ENCODE results near the gene CYTH3.

DNA sequence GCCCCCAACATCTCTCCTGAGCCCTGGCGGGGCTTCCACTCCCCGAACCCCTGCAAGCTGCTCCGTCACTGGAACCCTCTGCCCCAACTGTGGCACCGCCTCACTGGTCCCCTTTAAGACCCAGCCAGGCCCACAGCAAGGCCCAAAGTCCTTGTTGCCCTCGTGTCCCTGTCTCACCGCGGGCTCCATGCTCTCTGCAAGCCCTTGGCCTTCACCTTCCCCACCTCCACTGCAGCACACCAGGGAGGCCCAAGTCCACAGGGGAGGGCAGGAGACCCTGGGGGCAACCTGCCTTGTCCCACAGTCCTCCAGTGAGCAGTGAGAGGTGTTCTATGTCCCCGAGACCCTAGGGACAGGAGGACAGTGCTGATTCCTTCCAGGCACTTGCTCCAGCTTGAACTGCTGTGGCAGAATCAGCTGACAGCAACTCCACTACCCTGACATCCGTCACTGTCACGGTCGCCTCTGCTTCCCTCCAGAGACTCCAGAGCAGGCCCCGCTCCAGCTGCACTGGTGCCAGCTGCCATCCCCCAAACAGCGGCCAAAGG lies 105.3 kb downstream of the CYTH3 start:
- TF ChIP-seq MYC (IDR thresholded peaks at IDR 0.05; ENCODE audit: low read depth, low read length) (no peak), POLR2AphosphoS5 (IDR thresholded peaks at IDR 0.05; ENCODE audit: insufficient read depth, low read depth, low read length) (no peak)
- TF ChIP-seq, protein P1, sequence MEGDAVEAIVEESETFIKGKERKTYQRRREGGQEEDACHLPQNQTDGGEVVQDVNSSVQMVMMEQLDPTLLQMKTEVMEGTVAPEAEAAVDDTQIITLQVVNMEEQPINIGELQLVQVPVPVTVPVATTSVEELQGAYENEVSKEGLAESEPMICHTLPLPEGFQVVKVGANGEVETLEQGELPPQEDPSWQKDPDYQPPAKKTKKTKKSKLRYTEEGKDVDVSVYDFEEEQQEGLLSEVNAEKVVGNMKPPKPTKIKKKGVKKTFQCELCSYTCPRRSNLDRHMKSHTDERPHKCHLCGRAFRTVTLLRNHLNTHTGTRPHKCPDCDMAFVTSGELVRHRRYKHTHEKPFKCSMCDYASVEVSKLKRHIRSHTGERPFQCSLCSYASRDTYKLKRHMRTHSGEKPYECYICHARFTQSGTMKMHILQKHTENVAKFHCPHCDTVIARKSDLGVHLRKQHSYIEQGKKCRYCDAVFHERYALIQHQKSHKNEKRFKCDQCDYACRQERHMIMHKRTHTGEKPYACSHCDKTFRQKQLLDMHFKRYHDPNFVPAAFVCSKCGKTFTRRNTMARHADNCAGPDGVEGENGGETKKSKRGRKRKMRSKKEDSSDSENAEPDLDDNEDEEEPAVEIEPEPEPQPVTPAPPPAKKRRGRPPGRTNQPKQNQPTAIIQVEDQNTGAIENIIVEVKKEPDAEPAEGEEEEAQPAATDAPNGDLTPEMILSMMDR (IDR thresholded peaks at IDR 0.05; ENCODE audit: extremely low read depth in 1 of 2, insufficient read depth in 1 of 2, low read depth in 1 of 2, low read length in 2 of 2) = no peak

Measured in endothelial cell of umbilical vein (primary cell).